ENCODE results near the gene CACNA2D3. TPM values are rescaled to one million over a fixed set of nuclear protein-coding genes. Genes with fewer than 3 reads are reported as not detected.

The CACNA2D3 gene
- polyA plus RNA-seq, 1 donor (not counting 4 experiments of a cell fraction or from before 2014, with no cell fraction given): 0.08 TPM

GRCh38 chr3:54146506-54147239 is 24.3 kb downstream of the CACNA2D3 start:
- no peak overlapping the region for H3K4me2 ChIP-seq (ENCODE audit: control insufficient read depth, extremely low read depth, insufficient read depth, low read depth, low read length)
- H3K4me1 ChIP-seq (ENCODE audit: control insufficient read depth, extremely low read depth, insufficient read depth, low read length): no peaks in the 10 kb centered on the region
- H2AFZ ChIP-seq (ENCODE audit: control insufficient read depth, low read length): no peak overlapping the region
- no peaks in the 10 kb centered on the region for H3K9me1 ChIP-seq (ENCODE audit: control insufficient read depth, extremely low read depth, insufficient read depth, low read length)
- dilution Hi-C loops (cut with MboI; ENCODE audit: extremely low pct_ligation_motif_present, low sequenced_read_pairs): no loop called here
- no peak overlapping the region for H3K9ac ChIP-seq (ENCODE audit: control insufficient read depth, extremely low read depth, insufficient read depth, low read length)
- H3K4me3 ChIP-seq (ENCODE audit: control insufficient read depth in 2 of 3, extremely low read depth in 1 of 3, insufficient read depth in 2 of 3, low read depth in 1 of 3, low read length in 3 of 3): no peak overlapping the region
- no peaks in the 10 kb centered on the region for H3K27me3 ChIP-seq (ENCODE audit: control insufficient read depth, extremely low read depth, insufficient read depth, low read length)
- H3K27ac ChIP-seq (ENCODE audit: control insufficient read depth, insufficient read depth, low read length): no peak overlapping the region
- FAIRE-seq (no peak), DNase-seq (ENCODE audit: low read depth, low spot score) (no peak)
- H3K9me3 ChIP-seq (ENCODE audit: control insufficient read depth, low read depth, low read length): no peaks in the 10 kb centered on the region
- no peaks in the 10 kb centered on the region for H3K79me2 ChIP-seq (ENCODE audit: control insufficient read depth, insufficient read depth, low read length)
- H4K20me1 ChIP-seq (ENCODE audit: control insufficient read depth, extremely low read depth, insufficient read depth, low read length): no peaks in the 10 kb centered on the region
- TF ChIP-seq CTCF (optimal IDR thresholded peaks at IDR 0.05 in 1 of 3, IDR thresholded peaks at IDR 0.05 in 1 of 3, conservative IDR thresholded peaks at IDR 0.05 in 1 of 3; ENCODE audit: extremely low read depth in 1 of 3, insufficient read depth in 2 of 3, low read length in 3 of 3): peak; percentile 20 to 79 (median 75)
- TF ChIP-seq EZH2 (IDR thresholded peaks at IDR 0.05; ENCODE audit: low read length): no peak
- no peaks in the 10 kb centered on the region for H3K36me3 ChIP-seq (ENCODE audit: control insufficient read depth in 2 of 2, extremely low read depth in 1 of 2, insufficient read depth in 2 of 2, low read length in 2 of 2)

DNA sequence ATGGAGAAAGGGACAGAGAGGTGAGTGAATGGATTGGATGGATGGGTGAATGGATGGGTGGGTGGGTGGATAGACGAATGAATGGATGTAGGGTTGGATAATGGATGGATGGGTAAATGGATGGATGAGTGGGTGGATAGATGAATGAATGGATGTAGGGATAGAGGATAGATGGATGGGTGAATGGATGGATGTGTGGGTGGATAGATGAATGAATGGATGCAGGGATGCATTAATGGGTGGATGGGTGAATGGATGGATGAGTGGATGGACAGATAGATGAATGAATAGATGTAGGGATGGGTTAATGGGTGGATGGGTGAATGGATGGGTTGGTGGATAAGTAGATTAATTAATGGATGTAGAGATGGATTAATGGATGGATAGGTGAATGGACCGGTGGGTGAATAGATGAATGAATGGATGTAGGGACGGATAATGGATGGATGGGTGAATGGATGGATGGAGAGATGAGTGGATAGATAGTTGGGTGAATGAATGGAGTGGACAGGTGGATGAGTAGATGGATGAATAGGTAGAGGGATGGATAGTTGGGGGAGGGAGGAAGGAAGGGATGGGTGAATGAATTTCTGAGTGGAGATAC is 28.6 kb downstream of the CACNA2D3 start:
- Histone ChIP-seq H3K79me2 (ENCODE audit: control insufficient read depth, insufficient read depth, low read length) (no peaks in the 10 kb centered on the region), H2AFZ (ENCODE audit: control insufficient read depth, low read length) (no peak overlapping the region), H3K4me2 (ENCODE audit: control insufficient read depth, extremely low read depth, insufficient read depth, low read depth, low read length) (no peak overlapping the region), H3K9me1 (ENCODE audit: control insufficient read depth, extremely low read depth, insufficient read depth, low read length) (no peaks in the 10 kb centered on the region), H3K27me3 (ENCODE audit: control insufficient read depth, extremely low read depth, insufficient read depth, low read length) (no peaks in the 10 kb centered on the region), H3K27ac (ENCODE audit: control insufficient read depth, insufficient read depth, low read length) (no peak overlapping the region), H4K20me1 (ENCODE audit: control insufficient read depth, extremely low read depth, insufficient read depth, low read length) (no peaks in the 10 kb centered on the region), H3K4me1 (ENCODE audit: control insufficient read depth, extremely low read depth, insufficient read depth, low read length) (no peaks in the 10 kb centered on the region), H3K4me3 (ENCODE audit: control insufficient read depth in 2 of 3, extremely low read depth in 1 of 3, insufficient read depth in 2 of 3, low read depth in 1 of 3, low read length in 3 of 3) (no peak overlapping the region), H3K9ac (ENCODE audit: control insufficient read depth, extremely low read depth, insufficient read depth, low read length) (no peak overlapping the region), H3K36me3 (ENCODE audit: control insufficient read depth in 2 of 2, extremely low read depth in 1 of 2, insufficient read depth in 2 of 2, low read length in 2 of 2) (no peaks in the 10 kb centered on the region), H3K9me3 (ENCODE audit: control insufficient read depth, low read depth, low read length) (no peaks in the 10 kb centered on the region)
- dilution Hi-C loops (cut with MboI; ENCODE audit: extremely low pct_ligation_motif_present, low sequenced_read_pairs): no loop called here
- FAIRE-seq (no peak), DNase-seq (ENCODE audit: low read depth, low spot score) (no peak)
- no peak for TF ChIP-seq CTCF (optimal IDR thresholded peaks at IDR 0.05 in 1 of 3, IDR thresholded peaks at IDR 0.05 in 1 of 3, conservative IDR thresholded peaks at IDR 0.05 in 1 of 3; ENCODE audit: extremely low read depth in 1 of 3, insufficient read depth in 2 of 3, low read length in 3 of 3)
- TF ChIP-seq EZH2 (IDR thresholded peaks at IDR 0.05; ENCODE audit: low read length): no peak
